ENCODE measurements around the gene CHAC2.
"Not testable (repeated sequence)": the region's sequence is repeated elsewhere in the genome, so short reads cannot be mapped to it uniquely, and the experiment has no call there.

Gene CHAC2

GRCh38 chr2:53778536-53779162 is 11.0 kb downstream of the CHAC2 start:
- ATAC-seq (no peak), DNase-seq (no peak)

GRCh38 chr2:53780056-53780455 is 12.5 kb downstream of the CHAC2 start:
- no peak for DNase-seq
- no peak for ATAC-seq

GRCh38 chr2:53782676-53783075 is 15.1 kb downstream of the CHAC2 start:
- DNase-seq (no peak), ATAC-seq (no peak)

- DNase-seq = no peak
- ATAC-seq = no peak
Measured at GRCh38 chr2:53784436-53784835, 16.8 kb downstream of the CHAC2 start.

- ATAC-seq (no peak), DNase-seq (no peak)
Measured at GRCh38 chr2:53785366-53785765, 17.8 kb downstream of the CHAC2 start.

GRCh38 chr2:53786352-53786704 is 18.7 kb downstream of the CHAC2 start:
- DNase-seq = peak; percentile 38
- peak; percentile 3 for ATAC-seq

GRCh38 chr2:53786705-53787613 is 19.4 kb downstream of the CHAC2 start, which contains the start of the genes ASB3 and ERLEC1:
Gene ASB3, minus strand, starts transcription at chr2:53786953. Its CDS starts 21,381 bp downstream, at chr2:53765572.
Gene ERLEC1, plus strand, starts transcription at chr2:53787044. Its CDS starts 167 bp downstream, at chr2:53787211.
- ATAC-seq = peak; percentile 94

GRCh38 chr2:53787614-53788289 is 20.1 kb downstream of the CHAC2 start:
- ATAC-seq (peak; percentile 41), DNase-seq (peak; percentile 12)

More at GRCh38 chr2:53786705-53787613, 19.4 kb downstream of the CHAC2 start, which contains the start of the genes ASB3 and ERLEC1:
- peak; percentile 92 for DNase-seq

- ATAC-seq (no peak), DNase-seq (no peak)
Measured at GRCh38 chr2:53793261-53793660, 25.7 kb downstream of the CHAC2 start.

- DNase-seq (no peak), ATAC-seq (no peak)
Measured at GRCh38 chr2:53793821-53794220, 26.2 kb downstream of the CHAC2 start.

- DNase-seq = no peak
- no peak for ATAC-seq
Measured at GRCh38 chr2:53801547-53801946, 33.9 kb downstream of the CHAC2 start.

GRCh38 chr2:53802617-53803151 is 35.1 kb downstream of the CHAC2 start:
- DNase-seq = no peak

GRCh38 chr2:53811601-53812000 is 44.0 kb downstream of the CHAC2 start:
- DNase-seq = no peak
- no peak for ATAC-seq

More at GRCh38 chr2:53802617-53803151, 35.1 kb downstream of the CHAC2 start:
- ATAC-seq = no peak

- DNase-seq = no peak
- no peak for ATAC-seq
Measured at GRCh38 chr2:53813151-53813550, 45.5 kb downstream of the CHAC2 start.

- ATAC-seq (no peak), DNase-seq (no peak)
Measured at GRCh38 chr2:53818854-53819435, 51.3 kb downstream of the CHAC2 start.

- ATAC-seq = no peak
- no peak for DNase-seq
Measured at GRCh38 chr2:53819634-53820033, 52.0 kb downstream of the CHAC2 start.

- no peak for ATAC-seq
- no peak for DNase-seq
Measured at GRCh38 chr2:53820048-53820447, 52.4 kb downstream of the CHAC2 start.

- ATAC-seq (no peak), DNase-seq (no peak)
Measured at GRCh38 chr2:53820711-53821110, 53.1 kb downstream of the CHAC2 start.

GRCh38 chr2:53821810-53822209 is 54.2 kb downstream of the CHAC2 start:
- no peak for DNase-seq
- no peak for ATAC-seq

- not testable (repeated sequence) for ATAC-seq
- DNase-seq = peak; percentile 16
Measured at GRCh38 chr2:53823639-53824038, 56.0 kb downstream of the CHAC2 start.

All from stimulated activated naive CD8-positive, alpha-beta T cell treated with anti-CD3 and anti-CD28 coated beads, Interleukin-15, Interleukin-2, amounts not matched to agents 100 U/mL and 50 U/mL, for 24 hours (primary cell).